ENCODE data around the gene DNAAF1. TPM values are rescaled to one million over a fixed set of nuclear protein-coding genes. Genes with fewer than 3 reads are reported as not detected.

DNAAF1 gene
- total RNA-seq, 2 experiments from 2014 or later = not detected

GRCh38 chr16:84218956-84219355, 73.8 kb downstream of the DNAAF1 start:
- ChIA-PET POLR2A (no interaction called here), CTCF (no interaction called here)
- Mint-ChIP-seq H3K9me3 (no peaks in the 10 kb centered on the region), H3K27me3 (no peaks in the 10 kb centered on the region), H3K27ac (no peak overlapping the region), H3K36me3 (no peaks in the 10 kb centered on the region), H3K4me1 (ENCODE audit: low read depth) (no peaks in the 10 kb centered on the region), H3K4me3 (no peak overlapping the region)
- intact Hi-C loops (cut with micrococcal nuclease) = no loop called here
- DNase-seq = no peak

- H3K27ac Mint-ChIP-seq = no peak overlapping the region
- CTCF ChIA-PET = no interaction called here
- no peaks in the 10 kb centered on the region for H3K4me1 Mint-ChIP-seq (ENCODE audit: low read depth)
- no peak overlapping the region for H3K4me3 Mint-ChIP-seq
- H3K36me3 Mint-ChIP-seq = no peaks in the 10 kb centered on the region
- H3K9me3 Mint-ChIP-seq = no peaks in the 10 kb centered on the region
- H3K27me3 Mint-ChIP-seq = peaks cover 7% of the 10 kb centered on the region
- DNase-seq = no peak
- POLR2A ChIA-PET = no interaction called here
- intact Hi-C loops (cut with micrococcal nuclease) = no loop called here
Observed at GRCh38 chr16:84220851-84221250, 75.7 kb downstream of the DNAAF1 start.

GRCh38 chr16:84223456-84223855, 78.3 kb downstream of the DNAAF1 start:
- ChIA-PET POLR2A (no interaction called here), CTCF (no interaction called here)
- intact Hi-C loops (cut with micrococcal nuclease) = no loop called here
- H3K4me3 Mint-ChIP-seq = no peak overlapping the region
- H3K27me3 Mint-ChIP-seq = peaks cover 20% of the 10 kb centered on the region
- DNase-seq = no peak
- no peaks in the 10 kb centered on the region for H3K9me3 Mint-ChIP-seq
- no peaks in the 10 kb centered on the region for H3K4me1 Mint-ChIP-seq (ENCODE audit: low read depth)
- no peaks in the 10 kb centered on the region for H3K36me3 Mint-ChIP-seq
- H3K27ac Mint-ChIP-seq = no peak overlapping the region

- intact Hi-C loops (cut with micrococcal nuclease) = no loop called here
- Mint-ChIP-seq H3K36me3 (no peaks in the 10 kb centered on the region), H3K9me3 (no peaks in the 10 kb centered on the region), H3K4me1 (ENCODE audit: low read depth) (no peaks in the 10 kb centered on the region), H3K4me3 (no peak overlapping the region), H3K27ac (no peak overlapping the region), H3K27me3 (peaks cover 22% of the 10 kb centered on the region)
- ChIA-PET POLR2A (no interaction called here), CTCF (no interaction called here)
- no peak for DNase-seq
Observed at GRCh38 chr16:84224554-84224953, 79.4 kb downstream of the DNAAF1 start.

GRCh38 chr16:84225126-84225525, 80.0 kb downstream of the DNAAF1 start:
- CTCF ChIA-PET = no interaction called here
- no peaks in the 10 kb centered on the region for H3K36me3 Mint-ChIP-seq
- peaks cover 22% of the 10 kb centered on the region for H3K27me3 Mint-ChIP-seq
- POLR2A ChIA-PET = no interaction called here
- DNase-seq = no peak
- no peak overlapping the region for H3K4me3 Mint-ChIP-seq
- H3K4me1 Mint-ChIP-seq (ENCODE audit: low read depth) = no peaks in the 10 kb centered on the region
- intact Hi-C loops (cut with micrococcal nuclease) = no loop called here
- H3K9me3 Mint-ChIP-seq = no peaks in the 10 kb centered on the region
- H3K27ac Mint-ChIP-seq = no peak overlapping the region

- DNase-seq = no peak
- no peaks in the 10 kb centered on the region for H3K9me3 Mint-ChIP-seq
- POLR2A ChIA-PET = no interaction called here
- peaks cover 22% of the 10 kb centered on the region for H3K27me3 Mint-ChIP-seq
- no peak overlapping the region for H3K27ac Mint-ChIP-seq
- H3K36me3 Mint-ChIP-seq = no peaks in the 10 kb centered on the region
- no peaks in the 10 kb centered on the region for H3K4me1 Mint-ChIP-seq (ENCODE audit: low read depth)
- no peak overlapping the region for H3K4me3 Mint-ChIP-seq
- CTCF ChIA-PET = no interaction called here
- intact Hi-C loops (cut with micrococcal nuclease) = no loop called here
Observed at GRCh38 chr16:84225571-84225970, 80.5 kb downstream of the DNAAF1 start.

GRCh38 chr16:84226026-84226425, 80.9 kb downstream of the DNAAF1 start:
- DNase-seq = no peak
- no peak overlapping the region for H3K4me3 Mint-ChIP-seq
- H3K36me3 Mint-ChIP-seq = no peaks in the 10 kb centered on the region
- peaks cover 22% of the 10 kb centered on the region for H3K27me3 Mint-ChIP-seq
- H3K9me3 Mint-ChIP-seq = no peaks in the 10 kb centered on the region
- ChIA-PET POLR2A (no interaction called here), CTCF (no interaction called here)
- no peak overlapping the region for H3K27ac Mint-ChIP-seq
- intact Hi-C loops (cut with micrococcal nuclease) = no loop called here
- H3K4me1 Mint-ChIP-seq (ENCODE audit: low read depth) = no peaks in the 10 kb centered on the region

Other genes with a start within 250 kb of the DNAAF1 start
- gene MLYCD, start 246.2 kb upstream of the DNAAF1 start, total RNA-seq = 1 to 10 TPM; 3.0 to 3.5 TPM
- gene OSGIN1, start 192.1 kb upstream of the DNAAF1 start, total RNA-seq = under 1 TPM; 0.34 to 0.40 TPM
- not detected for gene NECAB2, start 177.1 kb upstream of the DNAAF1 start, total RNA-seq
- gene SLC38A8, start 102.5 kb upstream of the DNAAF1 start, total RNA-seq = not detected
- gene MBTPS1, start 28.4 kb upstream of the DNAAF1 start, total RNA-seq = 10 to 100 TPM; 37.5 to 37.6 TPM
- 10 to 100 TPM; 13.1 to 13.8 TPM for gene HSDL1, start 131 bp upstream of the DNAAF1 start, total RNA-seq
- 10 to 100 TPM; 44.7 to 48.1 TPM for gene TAF1C, start 41.7 kb downstream of the DNAAF1 start, total RNA-seq
- gene ADAD2, start 45.8 kb downstream of the DNAAF1 start, total RNA-seq = under 1 TPM in 1 of 2 experiments, not detected in 1; 0.19 TPM
- gene KCNG4, start 94.7 kb downstream of the DNAAF1 start, total RNA-seq = not detected
- not detected for gene WFDC1, start 149.6 kb downstream of the DNAAF1 start, total RNA-seq
- not detected for gene ATP2C2, start 223.2 kb downstream of the DNAAF1 start, total RNA-seq

Measured in activated CD4-positive, alpha-beta memory T cell treated with anti-CD3 and anti-CD28 coated beads for 36 hours (primary cell).